ENCODE results near the gene MAU2. TPM values are rescaled to one million over a fixed set of nuclear protein-coding genes. Genes with fewer than 3 reads are reported as not detected.
A peak's percentile ranks its signal among the peaks of the same experiment; 100 is the strongest.

Gene MAU2
- total RNA-seq, 1 donor from 2014 or later: 37.0 TPM

DNA sequence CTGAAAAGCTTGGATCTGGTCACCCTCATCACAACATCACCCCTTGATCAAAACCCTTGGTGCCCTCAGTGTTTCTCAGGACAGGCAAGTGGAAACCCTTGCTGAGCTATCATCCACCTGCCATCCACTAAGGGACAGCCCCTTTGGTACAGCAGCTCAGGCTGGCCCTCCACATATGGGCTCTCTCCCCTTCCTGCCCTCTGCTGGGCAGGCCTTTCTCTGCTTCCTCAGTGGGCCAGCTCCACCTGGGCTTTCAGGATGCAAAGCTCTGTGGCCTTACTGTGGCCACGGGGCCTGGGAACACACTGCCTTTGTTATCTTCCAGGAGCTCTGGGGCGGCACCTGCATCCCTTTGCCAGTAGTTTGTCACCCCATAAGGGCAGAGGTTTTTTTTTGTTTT lies 5.2 kb upstream of the MAU2 start:
- Histone ChIP-seq H3K27ac (ENCODE audit: low read depth, low read length) (no peak overlapping the region), H4K20me1 (ENCODE audit: insufficient read depth, low read length) (peaks cover 17% of the 10 kb centered on the region), H2AFZ (ENCODE audit: low read depth, low read length) (no peak overlapping the region), H3K4me3 (ENCODE audit: insufficient read depth, low read depth, low read length) (no peak overlapping the region), H3K9ac (ENCODE audit: low read length) (no peak overlapping the region), H3K36me3 (ENCODE audit: insufficient read depth, low read length) (peaks cover 3% of the 10 kb centered on the region), H3K27me3 (ENCODE audit: insufficient read depth, low read length) (no peaks in the 10 kb centered on the region), H3K4me1 (ENCODE audit: insufficient read depth, low read length) (peaks cover 8% of the 10 kb centered on the region), H3K4me2 (ENCODE audit: low read length) (no peak overlapping the region), H3K79me2 (ENCODE audit: insufficient read depth, low read length) (peaks cover 54% of the 10 kb centered on the region), H3K9me3 (ENCODE audit: insufficient read depth, low read depth, low read length) (no peaks in the 10 kb centered on the region)
- Mint-ChIP-seq H3K27me3 (ENCODE audit: low read depth, unreplicated experiment) (no peaks in the 10 kb centered on the region), H3K4me3 (ENCODE audit: unreplicated experiment) (no peak overlapping the region), H3K4me1 (ENCODE audit: low read depth, unreplicated experiment) (no peaks in the 10 kb centered on the region), H3K9me3 (ENCODE audit: unreplicated experiment) (no peaks in the 10 kb centered on the region), H3K27ac (ENCODE audit: unreplicated experiment) (no peak overlapping the region), H3K36me3 (ENCODE audit: low read depth, unreplicated experiment) (peaks cover 7% of the 10 kb centered on the region)
- FAIRE-seq (no peak), DNase-seq (ENCODE audit: low read depth) (no peak)
- TF ChIP-seq EZH2 (IDR thresholded peaks at IDR 0.05; ENCODE audit: insufficient read depth, low read length): no peak
- TF ChIP-seq, protein P1, sequence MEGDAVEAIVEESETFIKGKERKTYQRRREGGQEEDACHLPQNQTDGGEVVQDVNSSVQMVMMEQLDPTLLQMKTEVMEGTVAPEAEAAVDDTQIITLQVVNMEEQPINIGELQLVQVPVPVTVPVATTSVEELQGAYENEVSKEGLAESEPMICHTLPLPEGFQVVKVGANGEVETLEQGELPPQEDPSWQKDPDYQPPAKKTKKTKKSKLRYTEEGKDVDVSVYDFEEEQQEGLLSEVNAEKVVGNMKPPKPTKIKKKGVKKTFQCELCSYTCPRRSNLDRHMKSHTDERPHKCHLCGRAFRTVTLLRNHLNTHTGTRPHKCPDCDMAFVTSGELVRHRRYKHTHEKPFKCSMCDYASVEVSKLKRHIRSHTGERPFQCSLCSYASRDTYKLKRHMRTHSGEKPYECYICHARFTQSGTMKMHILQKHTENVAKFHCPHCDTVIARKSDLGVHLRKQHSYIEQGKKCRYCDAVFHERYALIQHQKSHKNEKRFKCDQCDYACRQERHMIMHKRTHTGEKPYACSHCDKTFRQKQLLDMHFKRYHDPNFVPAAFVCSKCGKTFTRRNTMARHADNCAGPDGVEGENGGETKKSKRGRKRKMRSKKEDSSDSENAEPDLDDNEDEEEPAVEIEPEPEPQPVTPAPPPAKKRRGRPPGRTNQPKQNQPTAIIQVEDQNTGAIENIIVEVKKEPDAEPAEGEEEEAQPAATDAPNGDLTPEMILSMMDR (IDR thresholded peaks at IDR 0.05; ENCODE audit: insufficient read depth, low read depth, low read length): no peak

DNA sequence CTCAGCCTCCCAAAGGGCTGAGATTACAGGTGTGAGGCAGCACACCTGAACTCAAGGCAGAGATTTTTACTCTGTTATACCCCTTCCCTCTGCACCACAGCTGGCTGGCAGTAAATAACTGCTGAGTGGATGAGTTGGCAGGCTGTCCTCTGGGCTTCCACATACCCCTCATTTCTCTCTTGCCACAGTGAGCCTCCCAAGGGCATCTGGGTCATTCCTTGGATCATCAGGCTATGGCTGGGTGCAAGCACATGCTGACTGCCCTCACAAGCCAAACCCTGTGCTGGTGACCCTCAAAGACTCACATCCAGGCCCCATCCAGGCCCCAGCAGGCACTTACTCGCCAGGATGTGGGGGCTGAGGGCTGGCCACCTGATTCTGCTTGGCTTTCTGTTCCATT lies 4.5 kb upstream of the MAU2 start:
- H3K9me3 ChIP-seq (ENCODE audit: insufficient read depth, low read depth, low read length): no peaks in the 10 kb centered on the region
- peak overlapping the region; percentile 10 for H3K9ac ChIP-seq (ENCODE audit: low read length)
- H3K36me3 ChIP-seq (ENCODE audit: insufficient read depth, low read length): peaks cover 3% of the 10 kb centered on the region
- H3K36me3 Mint-ChIP-seq (ENCODE audit: low read depth, unreplicated experiment): peaks cover 7% of the 10 kb centered on the region
- peaks cover 17% of the 10 kb centered on the region for H4K20me1 ChIP-seq (ENCODE audit: insufficient read depth, low read length)
- no peaks in the 10 kb centered on the region for H3K27me3 ChIP-seq (ENCODE audit: insufficient read depth, low read length)
- peaks cover 8% of the 10 kb centered on the region for H3K4me1 ChIP-seq (ENCODE audit: insufficient read depth, low read length)
- H2AFZ ChIP-seq (ENCODE audit: low read depth, low read length): no peak overlapping the region
- no peak overlapping the region for H3K27ac Mint-ChIP-seq (ENCODE audit: unreplicated experiment)
- no peak overlapping the region for H3K4me2 ChIP-seq (ENCODE audit: low read length)
- DNase-seq (ENCODE audit: low read depth) (no peak), FAIRE-seq (no peak)
- H3K4me3 Mint-ChIP-seq (ENCODE audit: unreplicated experiment): no peak overlapping the region
- no peaks in the 10 kb centered on the region for H3K4me1 Mint-ChIP-seq (ENCODE audit: low read depth, unreplicated experiment)
- no peaks in the 10 kb centered on the region for H3K27me3 Mint-ChIP-seq (ENCODE audit: low read depth, unreplicated experiment)
- no peak overlapping the region for H3K27ac ChIP-seq (ENCODE audit: low read depth, low read length)
- H3K4me3 ChIP-seq (ENCODE audit: insufficient read depth, low read depth, low read length): no peak overlapping the region
- peaks cover 61% of the 10 kb centered on the region for H3K79me2 ChIP-seq (ENCODE audit: insufficient read depth, low read length)
- no peaks in the 10 kb centered on the region for H3K9me3 Mint-ChIP-seq (ENCODE audit: unreplicated experiment)
- TF ChIP-seq, protein P1 (IDR thresholded peaks at IDR 0.05; ENCODE audit: insufficient read depth, low read depth, low read length): no peak
- no peak for TF ChIP-seq EZH2 (IDR thresholded peaks at IDR 0.05; ENCODE audit: insufficient read depth, low read length)

DNA sequence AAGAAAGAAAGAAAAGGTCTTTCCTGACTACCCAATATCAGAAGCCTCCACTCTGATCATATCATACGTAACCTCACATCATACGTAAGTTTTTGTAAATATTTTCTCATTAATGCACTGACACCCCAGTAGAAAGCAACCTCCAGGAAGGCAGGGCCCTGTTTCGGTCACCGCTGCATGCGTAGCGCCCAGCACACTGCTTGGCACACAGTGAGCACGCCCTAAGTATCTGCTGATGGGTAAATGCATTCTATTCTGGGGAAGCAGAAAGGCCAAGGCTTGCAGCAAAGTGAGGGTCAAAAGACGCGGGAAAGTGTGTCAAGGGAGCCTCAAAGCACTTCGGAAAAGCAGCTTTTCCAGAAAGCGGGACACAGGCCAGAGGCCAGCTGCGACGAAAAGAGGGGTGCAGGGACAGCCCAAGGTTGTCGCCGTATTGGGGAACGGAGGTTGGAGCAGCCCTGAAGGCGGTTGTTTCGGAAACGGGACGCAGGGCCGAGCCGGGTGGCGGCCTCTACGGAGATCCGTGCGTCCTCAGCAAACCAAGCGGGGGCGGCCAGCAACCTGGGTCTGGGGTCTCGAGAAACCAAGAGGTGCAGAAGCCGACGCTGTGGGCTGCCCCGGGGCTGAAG lies 783 bp upstream of the MAU2 start:
- Histone ChIP-seq H3K27me3 (ENCODE audit: insufficient read depth, low read length) (no peaks in the 10 kb centered on the region), H3K9ac (ENCODE audit: low read length) (peak overlapping the region; percentile 98), H3K79me2 (ENCODE audit: insufficient read depth, low read length) (peaks cover 89% of the 10 kb centered on the region), H3K4me2 (ENCODE audit: low read length) (peak overlapping the region; percentile 95), H4K20me1 (ENCODE audit: insufficient read depth, low read length) (peaks cover 31% of the 10 kb centered on the region), H2AFZ (ENCODE audit: low read depth, low read length) (peak overlapping the region; percentile 99), H3K4me1 (ENCODE audit: insufficient read depth, low read length) (peaks cover 14% of the 10 kb centered on the region), H3K9me3 (ENCODE audit: insufficient read depth, low read depth, low read length) (no peaks in the 10 kb centered on the region), H3K4me3 (ENCODE audit: insufficient read depth, low read depth, low read length) (peak overlapping the region; percentile 87), H3K27ac (ENCODE audit: low read depth, low read length) (peak overlapping the region; percentile 99), H3K36me3 (ENCODE audit: insufficient read depth, low read length) (peaks cover 8% of the 10 kb centered on the region)
- Mint-ChIP-seq H3K36me3 (ENCODE audit: low read depth, unreplicated experiment) (peaks cover 16% of the 10 kb centered on the region), H3K4me1 (ENCODE audit: low read depth, unreplicated experiment) (peaks cover 5% of the 10 kb centered on the region), H3K9me3 (ENCODE audit: unreplicated experiment) (no peaks in the 10 kb centered on the region), H3K27ac (ENCODE audit: unreplicated experiment) (peak overlapping the region; percentile 100), H3K27me3 (ENCODE audit: low read depth, unreplicated experiment) (no peaks in the 10 kb centered on the region), H3K4me3 (ENCODE audit: unreplicated experiment) (peak overlapping the region; percentile 97)
- DNase-seq (ENCODE audit: low read depth) (no peak), FAIRE-seq (no peak)
- TF ChIP-seq, protein P1 (IDR thresholded peaks at IDR 0.05; ENCODE audit: insufficient read depth, low read depth, low read length): no peak
- no peak for TF ChIP-seq EZH2 (IDR thresholded peaks at IDR 0.05; ENCODE audit: insufficient read depth, low read length)
